Tibial nerve (tissue), 3 donors: ENCODE measurements around the gene OLFM2.

Experiments
- POLR2A ChIP-seq, 2 donors: fragments of 450-650 bp; IDR thresholded peaks; one replicate each; pipeline ENCODE4 v1.6.1; 2017; ENCODE audit warnings: antibody characterized with exemption in 2 of 2, mild to moderate bottlenecking in 2 of 2, moderate library complexity in 2 of 2
- TF ChIP-seq, protein P1 (sequence below), 5 experiments: fragments of 200-600 bp in 3 of 5; fragments of 450-650 bp in 2 of 5; sonication (generic) in 3 of 5; IDR thresholded peaks; one replicate each; pipeline ENCODE4 v1.5.1; 2016 to 2019; ENCODE audit warnings: antibody characterized with exemption in 5 of 5, mild to moderate bottlenecking in 3 of 5, moderate library complexity in 2 of 5

DNA sequence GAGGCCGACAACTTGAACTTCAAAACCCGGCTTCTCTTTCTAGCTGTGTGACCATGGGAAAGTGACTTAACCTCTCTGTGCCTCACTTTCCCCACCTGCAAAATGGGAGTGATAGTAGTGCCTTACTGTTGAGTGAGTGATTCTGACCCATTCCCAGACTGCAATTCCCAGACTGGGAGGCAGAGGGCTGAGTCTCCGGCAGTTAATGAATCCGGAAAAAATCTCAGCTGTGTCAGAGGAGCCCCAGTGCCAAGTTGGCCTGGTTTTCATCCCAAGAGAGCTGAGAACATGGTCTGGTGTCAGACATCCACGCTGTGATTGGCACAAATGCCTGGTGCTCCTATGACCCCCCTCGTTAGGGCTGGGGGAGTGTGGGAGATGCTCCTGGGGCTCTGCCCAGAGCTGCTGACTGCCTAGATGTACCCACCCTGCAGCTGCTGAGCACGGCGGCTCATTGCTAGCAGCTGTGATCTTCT, 51.2 kb downstream of the OLFM2 start:
- TF ChIP-seq POLR2A (IDR thresholded peaks at IDR 0.05): no peak
- TF ChIP-seq, protein P1, sequence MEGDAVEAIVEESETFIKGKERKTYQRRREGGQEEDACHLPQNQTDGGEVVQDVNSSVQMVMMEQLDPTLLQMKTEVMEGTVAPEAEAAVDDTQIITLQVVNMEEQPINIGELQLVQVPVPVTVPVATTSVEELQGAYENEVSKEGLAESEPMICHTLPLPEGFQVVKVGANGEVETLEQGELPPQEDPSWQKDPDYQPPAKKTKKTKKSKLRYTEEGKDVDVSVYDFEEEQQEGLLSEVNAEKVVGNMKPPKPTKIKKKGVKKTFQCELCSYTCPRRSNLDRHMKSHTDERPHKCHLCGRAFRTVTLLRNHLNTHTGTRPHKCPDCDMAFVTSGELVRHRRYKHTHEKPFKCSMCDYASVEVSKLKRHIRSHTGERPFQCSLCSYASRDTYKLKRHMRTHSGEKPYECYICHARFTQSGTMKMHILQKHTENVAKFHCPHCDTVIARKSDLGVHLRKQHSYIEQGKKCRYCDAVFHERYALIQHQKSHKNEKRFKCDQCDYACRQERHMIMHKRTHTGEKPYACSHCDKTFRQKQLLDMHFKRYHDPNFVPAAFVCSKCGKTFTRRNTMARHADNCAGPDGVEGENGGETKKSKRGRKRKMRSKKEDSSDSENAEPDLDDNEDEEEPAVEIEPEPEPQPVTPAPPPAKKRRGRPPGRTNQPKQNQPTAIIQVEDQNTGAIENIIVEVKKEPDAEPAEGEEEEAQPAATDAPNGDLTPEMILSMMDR (IDR thresholded peaks at IDR 0.05): peak in 1 of 5 experiments; percentile 16
